Fibroblast of villous mesenchyme (primary cell): ENCODE data around the gene OCA2. TPM values are rescaled to one million over a fixed set of nuclear protein-coding genes. Genes with fewer than 3 reads are reported as not detected.

Source experiments
- DNase-seq: peaks from one replicate; pipeline ENCODE4 v3.0.0-alpha.2; 2010; ENCODE audit warnings: low read depth
- H3K4me3 ChIP-seq: 2 replicates; pipeline ENCODE4 v1.5.1; 2011; ENCODE audit warnings: low read depth, mild to moderate bottlenecking, low read length
- total RNA-seq: library from RNA; depleted of rRNA; stranded (reverse); fragments of >200 nt; gene quantifications from 2 replicates; pipeline ENCODE4 v1.2.3, GENCODE V29; 2012
- TF ChIP-seq, protein P1 (sequence below): IDR thresholded peaks from 2 replicates; pipeline ENCODE4 v1.5.1; 2012; ENCODE audit warnings: low read depth, mild to moderate bottlenecking, low read length; ENCODE audit not compliant: insufficient read depth

Gene OCA2
- total RNA-seq, 1 donor: not detected

DNA sequence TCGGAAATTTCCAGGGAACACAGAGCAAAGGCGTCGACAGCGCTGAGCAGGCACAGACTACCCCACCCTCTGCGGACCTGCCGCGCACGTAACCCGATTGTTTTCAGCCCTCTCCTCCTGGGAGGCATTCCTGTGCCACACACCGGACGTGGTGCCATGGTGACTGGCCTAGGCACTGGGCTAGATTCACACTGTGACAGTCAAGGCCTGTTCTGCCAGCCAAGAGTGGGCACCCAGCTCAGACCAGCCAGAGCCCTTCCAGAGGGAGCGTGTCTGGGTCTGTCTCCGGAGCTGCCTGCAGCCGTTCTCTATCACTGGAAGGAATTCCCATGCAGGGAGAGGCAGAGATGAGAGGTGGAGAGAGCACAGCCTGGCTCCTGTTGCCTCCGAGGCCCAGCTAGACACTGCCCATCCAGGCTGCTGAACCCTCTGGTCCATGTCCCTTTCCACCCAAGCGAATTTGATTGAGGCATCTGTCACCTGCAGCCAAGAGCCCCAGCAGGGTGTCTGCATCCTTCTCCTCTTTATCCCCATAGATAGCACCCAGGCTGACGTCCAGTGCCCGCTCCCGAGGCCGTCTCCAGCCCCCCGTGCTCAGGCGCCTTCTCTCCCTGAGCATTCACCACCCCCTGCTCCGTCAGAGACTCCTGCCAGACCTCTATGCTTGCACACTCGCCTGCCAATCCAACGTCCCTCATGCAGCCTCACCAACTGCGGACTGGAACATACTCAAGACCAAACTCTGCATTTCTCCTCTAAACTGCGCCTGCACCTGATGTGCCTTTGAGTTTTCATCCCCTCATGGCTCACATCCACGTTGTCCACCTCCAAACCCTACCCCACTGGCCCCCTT is 267.5 kb downstream of the OCA2 start:
- no peak for DNase-seq
- TF ChIP-seq, protein P1, sequence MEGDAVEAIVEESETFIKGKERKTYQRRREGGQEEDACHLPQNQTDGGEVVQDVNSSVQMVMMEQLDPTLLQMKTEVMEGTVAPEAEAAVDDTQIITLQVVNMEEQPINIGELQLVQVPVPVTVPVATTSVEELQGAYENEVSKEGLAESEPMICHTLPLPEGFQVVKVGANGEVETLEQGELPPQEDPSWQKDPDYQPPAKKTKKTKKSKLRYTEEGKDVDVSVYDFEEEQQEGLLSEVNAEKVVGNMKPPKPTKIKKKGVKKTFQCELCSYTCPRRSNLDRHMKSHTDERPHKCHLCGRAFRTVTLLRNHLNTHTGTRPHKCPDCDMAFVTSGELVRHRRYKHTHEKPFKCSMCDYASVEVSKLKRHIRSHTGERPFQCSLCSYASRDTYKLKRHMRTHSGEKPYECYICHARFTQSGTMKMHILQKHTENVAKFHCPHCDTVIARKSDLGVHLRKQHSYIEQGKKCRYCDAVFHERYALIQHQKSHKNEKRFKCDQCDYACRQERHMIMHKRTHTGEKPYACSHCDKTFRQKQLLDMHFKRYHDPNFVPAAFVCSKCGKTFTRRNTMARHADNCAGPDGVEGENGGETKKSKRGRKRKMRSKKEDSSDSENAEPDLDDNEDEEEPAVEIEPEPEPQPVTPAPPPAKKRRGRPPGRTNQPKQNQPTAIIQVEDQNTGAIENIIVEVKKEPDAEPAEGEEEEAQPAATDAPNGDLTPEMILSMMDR: no peak
- no peak overlapping the region for H3K4me3 ChIP-seq

DNA sequence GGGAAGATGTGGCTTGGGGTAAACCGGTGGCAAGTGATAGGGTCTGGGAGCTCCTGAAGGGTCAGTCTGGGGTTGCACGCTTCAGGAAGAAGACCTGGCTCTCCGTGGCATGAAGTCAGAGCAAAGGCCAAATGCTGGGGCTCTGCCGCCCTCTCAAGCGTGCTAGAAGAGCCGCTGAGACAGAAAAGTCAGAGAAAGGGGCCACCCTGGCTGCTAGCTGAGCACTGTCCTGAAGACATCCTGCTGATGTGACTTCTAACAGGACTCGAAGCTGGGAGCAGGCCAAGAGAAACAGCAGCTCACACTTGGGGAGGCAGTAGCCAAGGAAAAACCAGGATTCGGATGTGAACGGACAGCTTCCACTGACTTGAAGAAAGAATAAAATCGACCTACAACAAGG is 270.4 kb downstream of the OCA2 start:
- no peak for DNase-seq
- TF ChIP-seq, protein P1: no peak
- no peak overlapping the region for H3K4me3 ChIP-seq

DNA sequence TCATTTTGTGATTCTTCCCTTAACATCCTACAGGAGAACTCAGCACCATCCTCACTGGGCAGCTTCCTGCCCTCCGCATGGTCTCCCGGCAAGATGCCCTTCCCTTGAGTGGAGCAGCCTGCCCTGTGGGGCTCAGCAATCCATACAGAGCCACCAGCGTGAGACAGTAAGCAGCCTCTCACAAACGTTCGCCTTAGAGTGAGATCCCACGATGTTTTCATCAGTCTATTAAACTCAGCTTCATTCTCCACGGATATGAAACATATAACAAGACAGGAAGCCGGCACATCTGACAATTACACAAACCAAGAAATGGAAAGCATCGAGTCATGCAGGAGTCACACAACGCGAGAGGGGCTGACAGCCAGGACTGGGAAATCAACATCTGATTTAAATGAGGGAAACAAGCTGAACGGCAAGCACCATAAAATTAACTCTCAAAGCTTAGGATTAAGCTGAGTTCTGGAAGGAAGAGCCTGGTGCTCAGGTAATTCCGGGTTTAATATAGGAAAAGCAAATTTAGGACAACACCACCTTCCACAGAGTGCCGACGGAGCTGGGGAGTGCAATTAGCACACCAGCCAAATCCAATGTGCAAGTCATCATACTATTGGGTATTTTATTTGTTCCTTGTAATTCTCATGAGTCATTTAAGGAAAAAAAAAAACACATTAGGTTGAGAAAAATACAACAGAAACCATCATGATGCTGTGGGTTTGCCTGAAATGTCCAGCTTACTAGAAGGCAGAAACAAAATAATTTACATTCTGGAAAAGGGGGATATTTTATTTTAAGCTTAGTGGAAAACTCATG is 272.0 kb downstream of the OCA2 start:
- no peak overlapping the region for H3K4me3 ChIP-seq
- TF ChIP-seq, protein P1: no peak
- no peak for DNase-seq

DNA sequence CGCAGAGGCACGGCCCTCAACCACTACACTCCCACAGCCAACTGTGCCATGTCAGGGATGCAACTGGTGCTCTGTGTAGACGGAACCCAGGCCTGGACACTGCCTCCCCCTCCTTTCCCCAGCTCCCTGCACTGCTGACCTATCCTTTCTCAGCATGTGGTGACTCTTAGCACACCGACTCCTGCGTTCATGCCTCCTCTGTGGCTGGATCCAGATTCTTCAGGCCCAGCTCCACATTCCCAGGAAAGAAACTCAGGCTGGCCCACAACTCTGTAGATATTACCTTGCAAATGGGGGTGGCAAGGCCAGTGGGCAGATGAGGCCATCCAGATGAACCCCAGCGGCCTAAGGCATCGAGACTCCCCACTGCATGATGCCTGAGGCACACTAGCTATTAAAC is 272.7 kb downstream of the OCA2 start:
- H3K4me3 ChIP-seq: no peak overlapping the region

DNA sequence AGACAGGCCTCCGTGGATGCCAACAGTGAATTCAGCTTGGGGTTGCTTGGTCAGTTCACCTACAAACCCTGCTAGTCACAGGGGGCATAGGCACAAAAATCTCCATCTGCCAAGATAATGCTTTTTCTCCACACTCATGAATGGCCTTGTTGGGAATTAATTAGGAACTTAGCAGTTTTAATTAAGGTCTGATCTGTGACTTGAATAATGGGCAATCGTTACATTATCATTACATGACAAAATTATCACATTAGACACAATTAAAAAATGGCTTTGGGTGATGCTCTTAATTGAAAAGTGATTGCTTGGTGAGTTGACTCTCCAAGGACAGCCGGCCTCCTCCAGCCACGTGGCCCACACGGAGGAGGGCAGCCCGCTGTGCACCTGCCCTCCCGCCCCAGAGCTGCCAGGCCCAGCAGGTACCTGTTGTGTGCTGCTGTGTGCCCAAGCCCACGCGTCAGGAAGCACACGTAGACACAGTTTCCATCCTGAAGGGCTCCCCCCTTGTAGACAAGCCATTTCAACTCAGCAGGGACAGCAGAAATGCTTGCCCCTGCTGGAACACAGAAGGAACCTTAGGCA is 274.2 kb downstream of the OCA2 start:
- H3K4me3 ChIP-seq: no peak overlapping the region
- TF ChIP-seq, protein P1: no peak
- no peak for DNase-seq

More for the DNA sequence above, 272.7 kb downstream of the OCA2 start:
- TF ChIP-seq, protein P1: no peak
- no peak for DNase-seq

DNA sequence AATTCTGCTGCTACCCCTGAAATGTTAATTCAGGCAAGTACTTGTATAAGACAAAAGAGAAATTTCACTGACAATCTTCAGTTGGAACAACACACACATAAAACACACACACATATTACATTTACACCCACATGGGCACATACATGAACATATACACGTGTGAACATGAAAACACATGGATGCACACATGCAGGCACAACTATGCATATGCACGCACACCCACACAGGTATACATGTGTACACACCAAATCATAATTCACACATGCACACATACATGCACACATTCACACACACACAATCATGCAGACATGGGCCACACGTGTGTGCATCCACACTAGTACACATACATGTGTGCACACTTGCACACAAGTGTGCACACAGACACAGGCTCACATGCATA is 277.8 kb downstream of the OCA2 start:
- TF ChIP-seq, protein P1: no peak
- H3K4me3 ChIP-seq: no peak overlapping the region
- DNase-seq: no peak
